Eye (tissue), 1 donor: ENCODE results near the gene RNF6.

Source experiments
- DNase-seq: peaks from one replicate; pipeline ENCODE4 v3.0.0-alpha.2; 2015

The RNF6 gene

DNA sequence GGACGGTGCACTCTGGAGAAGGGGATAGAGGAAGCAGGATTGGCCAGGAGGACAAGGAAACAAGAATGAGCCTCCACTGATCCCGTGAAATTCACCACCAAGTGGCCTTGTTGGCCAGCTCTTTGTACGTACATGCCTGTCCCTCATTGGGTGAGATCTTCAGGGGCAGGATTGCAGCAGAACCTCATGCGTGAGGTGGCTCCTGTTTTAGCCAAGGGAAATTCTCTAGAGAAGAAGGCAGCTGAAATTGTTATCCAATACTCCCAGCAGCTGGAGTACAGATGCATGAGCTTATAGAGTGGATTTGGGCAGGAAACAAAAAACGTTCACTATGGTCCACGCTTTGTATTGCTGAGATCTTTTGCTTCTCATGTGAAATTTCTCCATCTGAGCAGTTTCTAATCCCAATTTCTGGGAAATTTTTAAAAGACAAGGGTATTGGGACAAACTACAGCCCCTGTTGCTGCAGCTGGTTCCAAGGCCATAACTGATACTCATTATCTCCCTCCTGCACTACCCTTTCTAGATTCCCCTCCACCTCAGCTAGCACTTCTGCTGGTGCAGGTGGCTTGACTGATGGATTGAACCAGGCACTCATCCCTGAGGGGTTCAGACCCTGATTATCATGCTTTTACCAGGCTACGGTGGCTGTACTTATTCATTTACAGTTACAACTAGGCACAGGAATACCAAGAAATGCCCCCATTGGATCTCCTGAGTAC lies 3.9 kb upstream of the RNF6 start:
- DNase-seq, result peak; percentile 14

DNA sequence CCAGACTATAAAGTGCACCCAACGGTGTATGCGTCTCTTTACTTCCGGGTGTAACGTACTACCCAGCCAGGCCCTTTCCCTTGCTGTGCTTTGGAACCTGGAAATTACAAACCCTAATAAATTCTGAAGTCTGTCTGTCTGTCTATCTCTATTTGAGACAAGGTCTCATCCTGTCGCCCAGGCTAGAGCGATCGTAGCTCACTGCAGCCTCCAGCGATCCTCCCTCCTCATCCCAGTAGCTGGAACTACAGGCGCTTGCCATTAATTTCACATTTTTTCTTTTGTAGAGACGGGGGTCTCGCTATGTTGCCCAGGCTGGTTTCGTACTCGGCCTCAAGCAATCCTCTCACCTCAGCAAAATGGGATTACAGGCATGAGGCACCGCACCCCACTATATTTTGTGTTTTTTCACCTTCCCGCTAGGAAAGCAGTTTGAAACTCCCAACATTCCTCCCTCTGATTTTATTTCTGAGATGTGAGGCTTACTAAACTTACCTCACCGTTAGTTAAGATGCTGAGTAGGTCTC lies 469 bp upstream of the RNF6 start:
- DNase-seq, result no peak

DNA sequence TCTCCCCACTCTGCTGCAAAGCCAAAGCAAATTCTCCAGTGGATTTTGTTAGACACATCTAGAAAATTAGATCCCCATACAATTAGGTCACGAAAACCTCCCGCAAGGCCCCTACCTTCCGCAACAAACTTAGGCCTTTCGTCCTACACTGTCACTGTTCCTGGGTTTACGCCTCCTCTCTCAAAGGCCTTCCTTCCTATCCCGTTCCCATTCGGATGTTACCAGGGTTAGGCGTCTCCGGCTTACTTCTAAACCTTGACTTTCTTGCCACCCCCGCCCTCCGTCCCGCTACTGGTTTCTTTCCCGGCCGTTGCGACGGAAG lies 754 bp downstream of the RNF6 start:
- no peak for DNase-seq

DNA sequence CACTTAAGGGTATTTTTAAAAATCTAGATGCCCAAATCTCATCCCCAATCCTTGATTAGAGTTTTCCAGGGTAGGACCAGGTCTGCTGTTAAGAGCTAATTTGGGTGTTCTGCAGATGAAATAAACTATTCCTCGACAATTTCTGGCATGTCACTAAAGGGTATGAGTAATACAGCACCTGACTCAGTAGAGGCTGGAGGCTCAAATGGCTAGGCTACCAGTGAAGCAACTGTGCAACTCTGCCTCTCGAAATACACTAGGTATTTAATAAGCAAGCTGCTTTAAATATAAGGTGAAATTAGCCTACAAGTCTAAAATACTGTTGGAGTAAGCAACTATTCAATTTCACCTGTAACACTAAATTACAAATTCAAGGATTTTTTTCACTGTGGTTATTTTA lies 1.5 kb downstream of the RNF6 start:
- DNase-seq, result no peak

DNA sequence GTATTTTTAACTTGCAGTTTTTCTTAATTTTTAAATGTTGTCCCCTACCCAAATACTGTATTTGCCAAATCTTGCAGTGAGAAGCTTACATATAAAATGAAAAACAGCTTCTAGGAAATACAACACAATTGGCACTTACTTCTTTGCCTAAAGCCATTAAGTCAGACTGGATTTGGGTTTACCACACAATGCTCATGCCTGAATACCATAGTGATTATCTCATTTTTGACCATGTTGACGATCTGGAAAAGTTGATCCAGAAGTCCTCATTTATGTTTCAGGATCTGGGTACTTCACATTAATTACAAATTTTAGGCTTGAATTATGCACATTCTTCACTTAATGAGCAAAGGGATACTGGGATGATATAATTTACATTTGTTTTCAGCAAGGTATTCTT lies 2.4 kb downstream of the RNF6 start:
- DNase-seq, result no peak

DNA sequence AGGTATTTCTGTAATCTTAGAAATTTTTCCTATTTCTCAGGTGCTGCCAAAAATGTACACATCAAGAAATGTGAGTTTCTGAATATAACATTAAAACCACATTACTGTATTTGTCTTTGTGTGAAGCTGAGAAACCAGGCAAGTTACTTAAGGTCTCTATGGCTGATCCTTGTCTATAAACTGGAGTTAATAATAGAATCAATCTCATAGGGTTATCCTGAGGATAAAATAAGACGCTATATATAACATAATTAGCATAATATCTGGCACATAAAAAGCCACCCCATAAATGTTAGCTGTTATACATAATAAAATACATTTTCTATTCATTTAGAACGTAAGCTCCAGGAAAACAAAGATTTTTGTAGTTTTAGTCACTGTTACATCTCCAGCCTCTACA lies 6.1 kb downstream of the RNF6 start:
- no peak for DNase-seq

DNA sequence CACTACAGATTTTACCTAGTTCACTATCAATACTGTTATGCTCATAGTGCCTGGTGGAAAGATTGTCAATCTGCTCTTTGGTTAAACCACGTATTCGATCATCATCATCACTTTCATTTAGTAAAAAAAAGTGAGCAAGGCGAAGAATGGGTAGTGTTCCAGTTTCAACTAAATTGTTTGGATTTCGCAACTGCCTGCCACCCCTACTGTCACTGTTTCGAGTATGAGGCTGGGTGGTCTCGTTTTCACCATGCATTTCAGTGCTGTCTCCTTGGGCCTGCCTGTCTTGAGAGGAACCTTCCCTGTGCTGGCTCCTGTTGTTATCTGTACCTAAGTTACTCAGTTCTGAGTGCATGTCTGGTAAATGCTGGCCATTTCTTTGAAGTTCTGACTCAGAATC lies 8.1 kb downstream of the RNF6 start:
- no peak for DNase-seq

DNA sequence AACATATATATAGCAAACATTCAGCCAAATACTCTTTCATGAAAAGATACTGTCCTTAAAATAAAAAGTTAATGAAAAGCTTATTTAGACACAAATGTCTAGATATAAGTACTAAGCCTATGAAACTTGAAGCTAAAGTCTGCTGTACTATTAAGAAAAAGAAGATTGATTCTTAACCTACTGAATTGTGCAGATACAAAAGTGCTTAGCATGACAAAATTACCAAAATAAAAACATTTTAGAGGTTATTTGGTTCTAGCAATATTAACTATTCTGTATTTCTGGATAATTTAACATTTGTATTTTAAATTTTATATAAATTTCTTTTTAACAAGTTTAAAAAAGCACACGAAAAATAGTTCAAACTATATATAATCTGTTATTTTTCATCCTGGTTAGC lies 8.8 kb downstream of the RNF6 start:
- no peak for DNase-seq

DNA sequence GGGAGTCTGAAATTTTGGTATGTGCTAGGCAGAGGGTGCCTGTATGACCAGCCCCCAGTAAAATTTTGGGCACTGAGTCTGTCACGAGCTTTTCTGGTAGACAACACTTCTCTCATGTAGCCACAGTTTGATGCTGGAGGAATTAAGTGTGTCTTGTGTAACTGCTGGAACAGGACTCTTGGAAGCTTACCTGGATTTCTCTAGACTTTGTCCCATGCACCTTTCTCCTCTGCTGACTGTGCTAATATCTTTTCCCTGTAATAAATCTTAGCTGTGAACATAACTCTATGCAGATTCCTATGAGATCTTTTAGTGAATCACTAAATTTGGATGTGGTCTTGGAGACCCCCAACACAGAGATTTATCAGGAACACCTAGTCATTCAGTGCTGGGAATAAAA lies 13.8 kb downstream of the RNF6 start:
- no peak for DNase-seq

DNA sequence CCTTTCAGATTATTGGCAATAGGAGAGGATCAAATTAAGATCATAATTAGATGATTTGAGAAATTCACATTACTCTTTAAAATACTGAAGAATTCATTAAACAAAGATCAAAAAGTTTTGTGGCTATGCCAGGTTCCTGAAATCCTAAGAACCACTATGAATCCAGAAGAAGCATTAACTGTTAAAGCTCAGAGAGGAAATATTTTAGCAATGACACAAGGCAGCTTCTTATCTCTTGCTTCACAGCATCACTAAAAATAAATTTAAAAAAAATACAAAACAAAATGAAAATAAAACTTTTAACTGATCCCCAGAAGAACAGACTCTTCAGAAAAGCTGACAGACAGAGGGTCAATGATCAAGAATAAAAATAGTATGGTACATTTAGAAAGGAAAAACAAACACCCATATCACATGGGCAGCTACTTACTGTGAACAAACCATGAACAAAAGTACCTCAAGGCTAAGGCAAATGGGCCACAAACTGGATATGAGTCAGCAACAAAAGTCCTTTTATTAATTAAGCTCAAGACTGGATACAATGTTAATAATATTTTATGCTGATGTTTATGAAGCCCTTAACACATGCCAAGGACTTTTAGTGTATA lies 19.6 kb downstream of the RNF6 start:
- DNase-seq, result no peak

DNA sequence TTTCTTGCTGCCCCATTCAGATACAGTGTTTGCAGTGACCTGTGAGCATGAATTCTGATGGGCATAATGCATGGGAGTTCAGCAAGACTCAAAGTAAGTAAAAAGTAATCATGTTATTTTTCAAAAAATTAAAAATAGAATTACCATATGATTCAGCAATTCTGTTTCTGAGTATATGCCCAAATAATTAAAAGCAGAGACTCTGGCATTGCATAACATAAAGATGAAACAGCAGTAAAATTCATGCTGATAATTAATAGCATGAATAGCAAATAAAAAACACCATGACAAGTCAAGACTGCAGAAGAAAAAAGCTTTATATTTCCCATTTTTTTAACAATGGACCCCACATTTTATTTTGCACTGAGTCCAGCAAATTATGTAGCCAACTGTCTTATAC lies 21.3 kb downstream of the RNF6 start:
- DNase-seq, result no peak

DNA sequence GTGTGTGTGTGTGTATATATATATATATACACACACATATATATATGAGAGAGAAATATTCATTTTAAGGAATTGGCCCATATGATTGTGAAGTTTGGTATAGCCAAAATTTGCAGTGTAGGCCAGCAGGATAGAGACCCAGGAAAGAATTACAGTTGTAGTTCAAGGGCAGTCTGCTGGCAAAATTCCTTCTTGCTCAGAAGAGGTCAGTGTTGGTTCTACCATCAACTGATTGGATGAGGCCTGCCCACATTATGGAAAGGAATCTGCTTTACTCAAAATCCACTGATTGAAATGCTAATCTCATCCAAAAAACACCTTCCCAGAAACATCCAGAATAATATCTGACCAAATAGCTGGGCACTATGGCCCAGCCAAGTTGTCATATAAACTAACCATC lies 24.0 kb downstream of the RNF6 start:
- DNase-seq, result no peak

DNA sequence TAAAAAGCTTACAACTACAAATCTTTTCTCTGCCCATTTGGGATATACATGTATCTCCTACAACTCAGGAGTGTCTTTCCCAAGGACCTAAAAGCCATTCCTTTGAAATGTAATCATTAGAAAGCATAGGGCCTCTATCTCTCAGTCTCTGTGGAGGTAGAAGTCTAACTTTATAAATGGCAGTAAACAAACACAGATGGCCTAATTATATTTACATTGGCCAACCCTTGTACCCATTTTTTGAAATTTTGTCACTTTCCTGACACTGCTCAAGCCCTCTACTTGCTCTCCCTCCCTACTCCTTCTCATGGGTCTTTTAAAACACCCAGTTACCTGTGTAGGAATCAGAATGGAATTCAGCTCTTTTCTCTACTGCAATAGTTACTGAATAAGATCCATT lies 24.8 kb downstream of the RNF6 start:
- no peak for DNase-seq

DNA sequence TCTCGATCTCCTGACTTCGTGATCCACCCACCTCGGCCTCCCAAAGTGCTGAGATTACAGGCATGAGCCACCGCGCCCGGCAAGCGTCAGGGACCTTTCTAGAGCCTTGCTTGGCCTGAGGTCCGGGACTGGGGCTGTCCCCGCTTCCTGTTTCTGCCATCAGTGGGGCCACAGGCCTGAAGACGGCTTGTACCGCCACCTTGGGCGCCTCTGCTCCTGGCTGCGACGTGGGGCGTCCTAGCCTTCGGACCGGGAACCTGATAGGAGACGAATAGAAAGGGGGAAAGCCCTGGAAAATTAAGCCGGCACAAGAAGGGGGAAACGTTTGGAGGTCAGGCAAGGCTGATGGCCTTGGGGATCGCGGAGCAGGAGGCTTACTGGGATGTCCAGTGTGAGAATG lies 35.1 kb downstream of the RNF6 start:
- peak; percentile 12 for DNase-seq

DNA sequence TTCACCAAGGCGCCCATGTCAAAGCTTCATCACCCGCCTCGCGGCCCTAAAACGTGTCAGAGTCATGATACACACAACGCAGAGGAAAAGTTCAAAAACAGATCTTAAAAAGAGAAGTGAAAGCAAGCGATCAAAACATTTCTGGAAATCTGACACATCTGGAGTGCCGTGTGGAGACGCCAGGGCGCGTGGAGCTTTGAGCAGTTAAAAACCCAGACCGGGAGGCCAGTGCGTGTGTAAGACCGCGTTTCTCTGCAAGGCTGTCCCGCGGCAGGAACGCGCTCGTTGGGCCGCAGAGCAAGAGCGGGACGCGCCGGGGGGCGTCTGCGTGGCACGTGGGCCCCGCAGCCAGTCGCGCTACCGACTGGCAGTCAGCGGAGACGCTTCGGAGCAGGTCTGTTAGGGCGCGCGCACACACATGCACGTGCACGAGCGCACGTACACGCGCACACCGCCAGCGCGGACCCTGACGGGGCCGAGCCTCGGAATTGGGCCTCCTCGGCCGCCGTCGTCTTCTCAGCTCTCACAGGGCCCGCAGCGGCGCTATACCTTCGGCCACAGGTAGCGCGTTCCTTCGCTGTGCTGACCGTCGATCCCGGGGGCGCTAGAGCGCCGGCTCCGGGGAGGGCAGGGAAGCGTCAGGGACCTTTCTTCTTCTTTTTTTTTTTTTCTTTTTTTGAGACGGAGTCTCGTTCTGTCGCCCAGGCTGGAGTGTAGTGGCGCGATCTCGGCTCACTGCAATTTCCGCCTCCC lies 35.8 kb downstream of the RNF6 start:
- peak; percentile 96 for DNase-seq

DNA sequence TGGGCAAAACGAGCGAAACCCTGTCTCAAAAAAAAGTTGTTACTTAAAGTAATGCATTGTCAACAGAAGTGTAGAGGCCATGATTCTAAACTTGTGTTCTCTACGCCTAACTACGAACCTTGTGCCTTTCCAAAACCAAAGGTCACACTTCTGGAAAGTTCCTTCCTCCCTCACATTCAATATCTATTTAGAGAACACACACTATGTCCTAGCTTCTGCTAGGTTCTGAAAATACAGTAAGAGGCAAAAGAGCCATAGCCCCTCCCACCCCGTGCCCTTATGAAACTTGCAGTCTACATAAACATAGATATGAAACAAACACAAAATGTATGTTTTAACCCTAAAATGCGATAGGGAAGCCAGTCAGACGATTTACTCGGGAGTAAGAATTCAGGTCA lies 36.4 kb downstream of the RNF6 start:
- DNase-seq, result no peak

DNA sequence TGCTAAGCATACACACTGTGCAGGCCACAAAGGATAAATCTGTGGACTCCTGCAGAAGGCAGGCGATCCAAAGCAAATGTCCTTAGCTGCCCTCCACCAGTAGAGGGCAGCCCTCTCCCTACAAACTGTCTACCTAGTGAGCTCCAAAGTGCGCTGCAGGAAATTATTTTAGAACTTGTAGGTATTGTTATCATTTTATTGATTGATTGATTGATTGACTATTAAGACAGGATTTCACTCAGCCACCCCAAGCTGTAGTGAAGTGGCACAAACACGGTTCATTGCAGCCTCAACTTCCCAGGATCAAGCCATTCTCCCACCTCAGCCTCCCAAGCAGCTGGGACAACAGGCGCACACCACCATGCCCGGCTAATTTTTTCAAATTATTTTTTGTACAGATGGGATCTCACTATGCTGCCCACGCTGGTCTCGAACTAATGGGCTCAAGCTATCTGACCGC lies 37.3 kb downstream of the RNF6 start:
- DNase-seq, result peak; percentile 84

DNA sequence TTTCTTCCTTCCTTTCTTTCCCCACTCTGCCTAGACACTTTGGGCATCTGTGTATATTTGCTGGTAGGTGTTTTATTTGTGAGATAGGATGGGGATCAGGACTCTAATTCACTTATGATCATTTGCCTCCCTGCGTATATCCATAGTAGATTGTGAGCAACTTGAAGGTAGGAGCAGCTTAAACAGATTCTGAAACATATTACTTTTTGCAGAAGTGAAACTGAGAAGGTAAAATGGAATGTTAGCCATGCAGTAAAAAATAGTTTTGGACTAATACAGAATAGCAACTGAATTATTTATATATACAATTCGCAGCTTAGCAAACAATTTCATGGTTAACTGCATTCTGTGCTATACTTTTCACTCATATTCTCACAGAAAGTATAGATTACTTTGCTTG lies 38.7 kb downstream of the RNF6 start:
- DNase-seq, result no peak

DNA sequence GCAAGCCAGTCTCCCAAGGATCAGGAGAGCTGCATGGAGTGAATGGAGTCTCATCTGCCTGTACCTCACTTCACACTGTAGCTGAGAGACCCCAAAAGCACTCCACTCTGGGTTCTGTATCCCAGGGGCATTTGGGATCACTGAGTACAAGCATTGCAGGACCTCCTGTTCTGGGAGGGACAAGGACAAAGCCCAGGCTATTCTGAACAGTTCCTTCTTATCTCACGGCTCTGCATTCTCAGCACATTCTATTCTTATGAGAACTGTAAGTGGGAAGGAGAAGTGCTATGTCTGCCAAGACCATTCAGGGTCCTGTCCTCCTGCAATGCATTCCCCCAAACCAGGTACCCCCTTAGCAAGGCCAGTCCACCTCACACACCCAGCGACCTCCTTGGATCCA lies 42.8 kb downstream of the RNF6 start:
- no peak for DNase-seq

DNA sequence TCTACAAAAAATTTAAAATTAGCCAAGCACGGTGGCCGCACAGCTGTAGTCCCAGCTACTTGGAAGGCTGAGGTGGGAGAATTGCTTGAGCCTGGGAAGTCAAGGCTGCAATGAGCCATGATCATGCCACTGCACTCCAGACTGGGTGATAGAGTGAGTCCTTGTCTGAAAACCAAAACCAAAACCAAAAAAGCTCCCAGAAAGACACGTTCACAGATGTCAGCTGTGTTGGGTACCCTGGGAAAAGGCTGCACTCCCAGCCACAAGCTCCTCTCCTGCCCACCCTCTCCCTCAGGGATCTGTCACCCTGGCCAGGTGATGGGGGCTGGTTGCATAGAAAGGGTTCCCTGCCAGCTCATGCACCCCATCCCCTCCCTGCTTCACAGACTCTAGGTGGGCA lies 53.3 kb downstream of the RNF6 start:
- no peak for DNase-seq

DNA sequence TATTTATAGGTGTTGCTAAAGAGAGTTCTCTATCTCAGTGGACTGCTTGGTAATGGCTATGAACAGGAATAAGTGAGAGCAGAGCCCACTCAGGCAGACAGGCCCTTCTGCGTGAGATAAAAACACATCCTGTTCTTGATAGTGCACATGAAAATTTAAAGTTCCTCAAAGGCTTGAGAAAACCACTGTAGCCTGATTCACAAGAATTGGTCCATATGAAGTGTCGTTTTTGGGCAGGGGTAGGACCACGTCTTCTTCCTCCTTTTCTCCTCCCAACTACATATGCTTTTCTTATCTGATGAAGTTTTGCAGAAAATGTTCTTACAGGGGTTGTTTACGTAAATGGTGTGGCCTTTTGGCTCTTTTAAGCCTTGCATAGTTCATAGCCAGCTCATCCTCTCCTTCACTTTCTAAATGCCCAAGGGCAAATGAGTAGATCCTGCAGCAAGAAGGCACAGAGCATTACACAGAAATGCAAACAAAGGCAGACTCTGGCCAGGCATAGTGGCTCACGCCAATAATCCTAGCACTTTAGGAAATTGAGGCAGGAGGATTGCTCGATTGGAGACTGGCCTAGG lies 53.8 kb downstream of the RNF6 start:
- no peak for DNase-seq

DNA sequence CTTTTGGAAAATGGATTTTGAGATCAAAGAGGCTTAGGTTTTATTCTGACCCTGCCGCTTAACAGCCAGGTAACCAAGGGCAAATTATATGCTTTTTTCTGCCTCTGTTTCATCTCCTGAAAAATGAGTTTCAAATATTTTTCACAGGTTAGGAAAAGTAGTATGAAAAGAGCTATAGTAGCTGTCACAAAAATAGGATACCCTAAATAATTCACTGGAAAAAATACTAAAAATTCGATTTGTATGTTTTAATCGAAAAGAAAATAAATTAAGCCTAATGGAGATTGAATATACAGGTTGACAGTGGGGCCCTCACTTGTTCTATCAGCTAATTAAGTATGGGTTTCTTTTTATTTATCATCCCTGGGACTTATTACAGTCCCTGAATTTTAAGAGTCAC lies 58.3 kb downstream of the RNF6 start:
- no peak for DNase-seq
